Esophagus squamous epithelium (tissue), 5 donors: ENCODE measurements around the gene HRCT1. TPM values are rescaled to one million over a fixed set of nuclear protein-coding genes. Genes with fewer than 3 reads are reported as not detected.
"Not testable (repeated sequence)": the region's sequence is repeated elsewhere in the genome, so short reads cannot be mapped to it uniquely, and the experiment has no call there.

Experiments
- DNase-seq: peaks from one replicate; lab custom pipeline; 2025; lab: John Stamatoyannopoulos, UW
- H3K27ac ChIP-seq, 4 donors: fragments of 200-600 bp; sonication (generic); one replicate each; pipeline ENCODE4 v1.5.1; 2016 to 2019; ENCODE audit warnings: mild to moderate bottlenecking in 1 of 4
- H3K27me3 ChIP-seq, 4 donors: fragments of 200-600 bp; sonication (generic); 1 replicate in 3 of 4; 2 replicates in 1 of 4; pipeline versions ENCODE4 v1.5.1 to v1.6.0; 2017 to 2021; ENCODE audit warnings: antibody characterized with exemption in 1 of 4
- H3K36me3 ChIP-seq, 3 donors: fragments of 200-600 bp; sonication (generic); one replicate each; pipeline ENCODE4 v1.5.1; 2016 to 2019
- H3K4me1 ChIP-seq, 3 donors: fragments of 200-600 bp; sonication (generic); one replicate each; pipeline ENCODE4 v1.5.1; 2017 to 2019
- H3K4me3 ChIP-seq, 4 donors: fragments of 200-600 bp; sonication (generic); 1 replicate in 3 of 4; 2 replicates in 1 of 4; pipeline ENCODE4 v1.5.1; 2016 to 2019; ENCODE audit warnings: mild to moderate bottlenecking in 2 of 4, moderate library complexity in 1 of 4
- H3K9me3 ChIP-seq, 3 donors: fragments of 200-600 bp; sonication (generic); one replicate each; pipeline ENCODE4 v1.5.1; 2016 to 2019
- POLR2A ChIP-seq, 4 donors: fragments of 450-650 bp; IDR thresholded peaks; one replicate each; pipeline ENCODE4 v1.6.1; 2017; ENCODE audit warnings: antibody characterized with exemption in 4 of 4, mild to moderate bottlenecking in 4 of 4, moderate library complexity in 3 of 4
- WGBS, 2 donors: methylation state at CpG; one replicate each; pipeline ENCODE4 v1.1.5; 2018; 5-methylcytosine and 5-hydroxymethylcytosine counted together
- intact Hi-C: fragments of 100-400 bp; cut with DNase I; formaldehyde crosslinking; loops from one replicate; pipeline ENCODE4 v1.15.0; 2022
- total RNA-seq, 4 donors: library from RNA; depleted of rRNA; stranded (reverse); fragments of >200 nt; gene quantifications; one replicate each; pipeline ENCODE4 v1.1.0, GENCODE V29; 2016
- TF ChIP-seq, protein P1 (sequence below), 6 experiments: fragments of 450-650 bp in 4 of 6; fragments of 200-600 bp in 2 of 6; sonication (generic) in 2 of 6; IDR thresholded peaks; one replicate each; pipeline ENCODE4 v1.5.1; 2016 to 2019; ENCODE audit warnings: antibody characterized with exemption in 6 of 6, mild to moderate bottlenecking in 4 of 6, moderate library complexity in 4 of 6
- donor health status: DM: yes; HTN: yes; CAD: no.

HRCT1 gene
- total RNA-seq, 4 donors from 2014 or later: 0.70 to 4.6 TPM; not detected in 2

DNA sequence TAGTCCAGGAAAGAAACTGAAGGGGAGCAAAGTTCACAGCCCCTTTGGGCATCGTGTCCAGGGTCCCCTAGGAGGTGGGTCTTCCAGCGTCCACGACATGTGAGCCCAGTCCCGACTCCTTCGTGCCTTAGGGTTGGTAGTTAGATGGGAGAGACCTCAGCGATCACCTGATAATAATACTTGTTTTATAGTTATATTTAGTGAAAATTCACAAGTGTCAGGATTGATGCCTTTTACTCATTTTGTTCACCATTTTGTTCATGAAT is 23.4 kb downstream of the HRCT1 start:
- no peak for DNase-seq
- Histone ChIP-seq H3K4me3 (no peak overlapping the region), H3K27me3 (no peaks in the 10 kb centered on the region), H3K36me3 (no peaks in the 10 kb centered on the region), H3K4me1 (peaks cover under 1 to 5% (median 3%) of the 10 kb centered on the region in 3 donors), H3K27ac (no peak overlapping the region), H3K9me3 (no peaks in the 10 kb centered on the region)
- WGBS, 2 donors: 56 to 59% methylated on average over 4 to 6 of the region's 6 CpGs
- TF ChIP-seq, protein P1, sequence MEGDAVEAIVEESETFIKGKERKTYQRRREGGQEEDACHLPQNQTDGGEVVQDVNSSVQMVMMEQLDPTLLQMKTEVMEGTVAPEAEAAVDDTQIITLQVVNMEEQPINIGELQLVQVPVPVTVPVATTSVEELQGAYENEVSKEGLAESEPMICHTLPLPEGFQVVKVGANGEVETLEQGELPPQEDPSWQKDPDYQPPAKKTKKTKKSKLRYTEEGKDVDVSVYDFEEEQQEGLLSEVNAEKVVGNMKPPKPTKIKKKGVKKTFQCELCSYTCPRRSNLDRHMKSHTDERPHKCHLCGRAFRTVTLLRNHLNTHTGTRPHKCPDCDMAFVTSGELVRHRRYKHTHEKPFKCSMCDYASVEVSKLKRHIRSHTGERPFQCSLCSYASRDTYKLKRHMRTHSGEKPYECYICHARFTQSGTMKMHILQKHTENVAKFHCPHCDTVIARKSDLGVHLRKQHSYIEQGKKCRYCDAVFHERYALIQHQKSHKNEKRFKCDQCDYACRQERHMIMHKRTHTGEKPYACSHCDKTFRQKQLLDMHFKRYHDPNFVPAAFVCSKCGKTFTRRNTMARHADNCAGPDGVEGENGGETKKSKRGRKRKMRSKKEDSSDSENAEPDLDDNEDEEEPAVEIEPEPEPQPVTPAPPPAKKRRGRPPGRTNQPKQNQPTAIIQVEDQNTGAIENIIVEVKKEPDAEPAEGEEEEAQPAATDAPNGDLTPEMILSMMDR (IDR thresholded peaks at IDR 0.05): no peak
- TF ChIP-seq POLR2A (IDR thresholded peaks at IDR 0.05): no peak
- intact Hi-C loops: no loop called here

- H3K27me3 ChIP-seq: no peaks in the 10 kb centered on the region
- H3K4me1 ChIP-seq: no peaks in the 10 kb centered on the region
- H3K27ac ChIP-seq: no peak overlapping the region
- no peak for TF ChIP-seq POLR2A (IDR thresholded peaks at IDR 0.05)
- TF ChIP-seq, protein P1 (IDR thresholded peaks at IDR 0.05): no peak
- no peaks in the 10 kb centered on the region for H3K36me3 ChIP-seq
- DNase-seq: no peak
- intact Hi-C loops: no loop called here
- no peak overlapping the region for H3K4me3 ChIP-seq
- H3K9me3 ChIP-seq: no peaks in the 10 kb centered on the region
Observed at GRCh38 chr9:35930521-35930920, 24.5 kb downstream of the HRCT1 start.

- Histone ChIP-seq H3K4me3 (no peak overlapping the region), H3K27ac (no peak overlapping the region), H3K27me3 (no peaks in the 10 kb centered on the region), H3K4me1 (no peaks in the 10 kb centered on the region), H3K9me3 (no peaks in the 10 kb centered on the region), H3K36me3 (no peaks in the 10 kb centered on the region)
- WGBS, 2 donors: 91 to 94% methylated on average over 3 of the region's 3 CpGs
- no peak for DNase-seq
- intact Hi-C loops: no loop called here
- TF ChIP-seq POLR2A (IDR thresholded peaks at IDR 0.05): no peak
- TF ChIP-seq, protein P1 (IDR thresholded peaks at IDR 0.05): no peak
Observed at GRCh38 chr9:35930989-35931388, 25.0 kb downstream of the HRCT1 start.

DNA sequence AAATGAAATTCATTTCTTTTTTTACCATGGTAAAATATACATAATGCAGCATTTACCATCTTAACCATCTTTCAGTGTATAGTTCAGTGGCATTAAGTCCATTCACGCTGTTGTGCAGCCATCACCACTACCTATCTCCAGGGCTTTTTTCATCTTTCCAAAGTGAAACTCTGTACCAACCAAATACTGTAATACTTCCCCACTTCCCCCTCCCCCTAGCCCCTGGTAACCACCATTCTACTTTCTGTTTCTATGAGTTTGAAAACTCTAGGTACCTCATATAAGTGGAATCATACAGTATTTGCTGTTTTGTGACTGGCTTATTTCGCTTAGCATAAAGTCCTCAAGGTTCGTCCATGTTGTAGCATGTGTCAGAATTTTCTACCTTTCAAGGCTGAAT is 26.7 kb downstream of the HRCT1 start:
- intact Hi-C loops: no loop called here
- WGBS, 2 donors: 82 to 91% methylated on average over 3 of the region's 3 CpGs
- TF ChIP-seq, protein P1 (IDR thresholded peaks at IDR 0.05): no peak
- no peak for TF ChIP-seq POLR2A (IDR thresholded peaks at IDR 0.05)
- no peaks in the 10 kb centered on the region for H3K27me3 ChIP-seq
- no peak overlapping the region for H3K4me3 ChIP-seq
- DNase-seq: no peak
- no peaks in the 10 kb centered on the region for H3K4me1 ChIP-seq
- no peaks in the 10 kb centered on the region for H3K9me3 ChIP-seq
- H3K36me3 ChIP-seq: no peaks in the 10 kb centered on the region
- H3K27ac ChIP-seq: no peak overlapping the region

- Histone ChIP-seq H3K27me3 (no peaks in the 10 kb centered on the region), H3K4me3 (no peak overlapping the region), H3K4me1 (no peaks in the 10 kb centered on the region), H3K36me3 (no peaks in the 10 kb centered on the region), H3K9me3 (no peaks in the 10 kb centered on the region), H3K27ac (no peak overlapping the region)
- no peak for DNase-seq
- intact Hi-C loops: no loop called here
- TF ChIP-seq, protein P1 (IDR thresholded peaks at IDR 0.05): no peak
- no peak for TF ChIP-seq POLR2A (IDR thresholded peaks at IDR 0.05)
- 67 to 76% methylated on average over 4 of the region's 4 CpGs for WGBS, 2 donors
Observed at GRCh38 chr9:35933550-35934067, 27.6 kb downstream of the HRCT1 start.

DNA sequence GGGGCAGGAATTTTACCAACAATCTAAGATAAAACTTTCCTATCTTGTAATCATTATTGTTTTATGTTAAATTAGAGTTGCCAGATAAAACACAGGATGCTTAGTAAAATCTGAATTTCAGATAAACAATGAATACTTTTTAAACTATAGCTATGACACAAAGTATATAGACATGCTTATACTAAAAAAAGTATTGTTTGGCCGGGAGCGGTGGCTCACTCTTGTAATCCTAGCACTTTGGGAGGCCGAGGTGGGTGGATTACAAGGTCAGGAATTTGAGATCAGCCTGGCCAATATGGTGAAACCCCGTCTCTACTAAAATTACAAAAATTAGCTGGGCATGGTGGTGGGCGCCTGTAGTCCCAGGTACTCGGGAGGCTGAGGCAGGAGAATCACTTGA is 28.1 kb downstream of the HRCT1 start:
- intact Hi-C loops, H3K4me3 ChIP-seq, DNase-seq, H3K9me3 ChIP-seq, H3K27me3 ChIP-seq, H3K36me3 ChIP-seq, H3K4me1 ChIP-seq, H3K27ac ChIP-seq: not testable (repeated sequence)
- 82 to 86% methylated on average over 5 to 6 of the region's 6 CpGs for WGBS, 2 donors
